ENCODE measurements around the gene PRSS12. TPM values are rescaled to one million over a fixed set of nuclear protein-coding genes. Genes with fewer than 3 reads are reported as not detected.
A peak's percentile ranks its signal among the peaks of the same experiment; 100 is the strongest.

The PRSS12 gene
- total and polyA plus RNA-seq, 2 experiments from 2014 or later = 5.5 to 12.9 TPM

GRCh38 chr4:118281611-118282442, 71.0 kb downstream of the PRSS12 start:
- Mint-ChIP-seq H3K27me3 (ENCODE audit: insufficient read depth, low read depth, poor library complexity) (peaks cover 14% of the 10 kb centered on the region), H3K36me3 (ENCODE audit: low read depth) (peaks cover 38% of the 10 kb centered on the region), H3K4me1 (peaks cover 18% of the 10 kb centered on the region), H3K9me3 (peaks cover 3% of the 10 kb centered on the region; the same call in 2 of the 3 replicates), H3K27ac (peak overlapping the region; percentile 89), H3K4me3 (peak overlapping the region; percentile 33)
- peaks cover 23% of the 10 kb centered on the region for H3F3A ChIP-seq (replicated peaks; ENCODE audit: low read depth)
- no peaks in the 10 kb centered on the region for H3K9me2 ChIP-seq (ENCODE audit: insufficient read depth)
- H3K4me1 ChIP-seq (ENCODE audit: insufficient read depth) = peaks cover 23% of the 10 kb centered on the region
- H2AFZ ChIP-seq = no peak overlapping the region
- peak; percentile 65 for TF ChIP-seq POLR2AphosphoS5 (IDR thresholded peaks at IDR 0.05; ENCODE audit: low read depth)
- TF ChIP-seq, protein P1, sequence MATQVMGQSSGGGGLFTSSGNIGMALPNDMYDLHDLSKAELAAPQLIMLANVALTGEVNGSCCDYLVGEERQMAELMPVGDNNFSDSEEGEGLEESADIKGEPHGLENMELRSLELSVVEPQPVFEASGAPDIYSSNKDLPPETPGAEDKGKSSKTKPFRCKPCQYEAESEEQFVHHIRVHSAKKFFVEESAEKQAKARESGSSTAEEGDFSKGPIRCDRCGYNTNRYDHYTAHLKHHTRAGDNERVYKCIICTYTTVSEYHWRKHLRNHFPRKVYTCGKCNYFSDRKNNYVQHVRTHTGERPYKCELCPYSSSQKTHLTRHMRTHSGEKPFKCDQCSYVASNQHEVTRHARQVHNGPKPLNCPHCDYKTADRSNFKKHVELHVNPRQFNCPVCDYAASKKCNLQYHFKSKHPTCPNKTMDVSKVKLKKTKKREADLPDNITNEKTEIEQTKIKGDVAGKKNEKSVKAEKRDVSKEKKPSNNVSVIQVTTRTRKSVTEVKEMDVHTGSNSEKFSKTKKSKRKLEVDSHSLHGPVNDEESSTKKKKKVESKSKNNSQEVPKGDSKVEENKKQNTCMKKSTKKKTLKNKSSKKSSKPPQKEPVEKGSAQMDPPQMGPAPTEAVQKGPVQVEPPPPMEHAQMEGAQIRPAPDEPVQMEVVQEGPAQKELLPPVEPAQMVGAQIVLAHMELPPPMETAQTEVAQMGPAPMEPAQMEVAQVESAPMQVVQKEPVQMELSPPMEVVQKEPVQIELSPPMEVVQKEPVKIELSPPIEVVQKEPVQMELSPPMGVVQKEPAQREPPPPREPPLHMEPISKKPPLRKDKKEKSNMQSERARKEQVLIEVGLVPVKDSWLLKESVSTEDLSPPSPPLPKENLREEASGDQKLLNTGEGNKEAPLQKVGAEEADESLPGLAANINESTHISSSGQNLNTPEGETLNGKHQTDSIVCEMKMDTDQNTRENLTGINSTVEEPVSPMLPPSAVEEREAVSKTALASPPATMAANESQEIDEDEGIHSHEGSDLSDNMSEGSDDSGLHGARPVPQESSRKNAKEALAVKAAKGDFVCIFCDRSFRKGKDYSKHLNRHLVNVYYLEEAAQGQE (IDR thresholded peaks at IDR 0.05; ENCODE audit: unreplicated experiment) = no peak
- peak; percentile 29 for ATAC-seq
- H3K27ac ChIP-seq (ENCODE audit: low read depth) = peak overlapping the region; percentile 68
- no peak overlapping the region for H3K4me2 ChIP-seq
- H3K4me3 ChIP-seq = no peak overlapping the region
- H3K27me3 ChIP-seq (ENCODE audit: insufficient read depth) = no peaks in the 10 kb centered on the region
- no peak for DNase-seq (ENCODE audit: low spot score)
- peaks cover 5% of the 10 kb centered on the region; the same call in 1 of the 2 replicates for H4K20me1 ChIP-seq (replicated peaks; ENCODE audit: insufficient read depth)
- peaks cover 15% of the 10 kb centered on the region; the same call in 1 of the 2 replicates for H3K36me3 ChIP-seq (ENCODE audit: insufficient read depth)
- H3K79me2 ChIP-seq (replicated peaks; ENCODE audit: insufficient read depth) = peaks cover 15% of the 10 kb centered on the region

DNA sequence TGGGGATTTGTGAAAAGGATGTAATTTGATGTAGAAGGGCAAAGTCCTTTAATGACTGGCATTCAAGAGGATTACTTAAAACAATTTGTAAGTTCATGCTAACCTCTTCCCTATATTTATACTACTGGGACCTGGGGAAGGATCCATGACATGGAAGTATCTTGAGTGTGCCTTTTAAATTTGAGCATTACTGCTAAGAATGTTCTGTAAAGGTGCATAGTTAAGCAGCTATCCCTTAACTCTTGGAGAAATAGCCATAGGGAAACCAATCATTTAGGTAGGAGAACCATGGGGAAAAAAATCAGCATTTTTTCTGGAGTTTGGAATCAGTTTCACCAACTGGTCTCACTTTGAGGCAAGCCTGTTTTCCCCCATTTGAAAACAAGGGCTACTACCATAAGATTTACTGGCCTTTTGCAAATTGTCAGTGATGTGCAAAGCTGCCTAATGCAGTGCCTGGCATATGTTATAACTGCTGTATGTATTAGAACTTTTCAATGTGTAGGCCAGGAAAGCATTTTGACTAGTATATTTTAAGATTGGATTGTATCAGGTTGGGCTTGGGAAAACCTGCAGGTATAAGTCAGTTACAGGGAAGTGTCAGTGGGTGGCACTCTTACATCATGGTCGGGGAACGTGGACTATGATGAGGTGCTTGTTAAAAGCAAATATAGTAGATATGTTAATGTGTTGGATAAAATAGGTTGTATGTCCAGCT, 72.1 kb downstream of the PRSS12 start:
- Histone ChIP-seq H3K36me3 (ENCODE audit: insufficient read depth) (peaks cover 15% of the 10 kb centered on the region; the same call in 1 of the 2 replicates), H3F3A (replicated peaks; ENCODE audit: low read depth) (peaks cover 23% of the 10 kb centered on the region), H2AFZ (no peak overlapping the region), H3K4me3 (peak overlapping the region; percentile 95), H3K4me2 (peak overlapping the region; percentile 96), H3K79me2 (replicated peaks; ENCODE audit: insufficient read depth) (peaks cover 15% of the 10 kb centered on the region), H3K4me1 (ENCODE audit: insufficient read depth) (peaks cover 23% of the 10 kb centered on the region), H3K27ac (ENCODE audit: low read depth) (peak overlapping the region; percentile 93), H3K9me2 (ENCODE audit: insufficient read depth) (no peaks in the 10 kb centered on the region), H3K27me3 (ENCODE audit: insufficient read depth) (no peaks in the 10 kb centered on the region), H4K20me1 (replicated peaks; ENCODE audit: insufficient read depth) (peaks cover 5% of the 10 kb centered on the region; the same call in 1 of the 2 replicates)
- TF ChIP-seq CREB1 (CRISPR knock-in tag; IDR thresholded peaks at IDR 0.05; ENCODE audit: low read depth) (0 out of 2 replicates have a peak, but pooled peaks have one; percentile 19), EZH2phosphoT487 (IDR thresholded peaks at IDR 0.05; ENCODE audit: unreplicated experiment) (no peak), POLR2AphosphoS5 (IDR thresholded peaks at IDR 0.05; ENCODE audit: low read depth) (peak; percentile 65), NANOG (IDR thresholded peaks at IDR 0.05; ENCODE audit: borderline replicate concordance) (no peak), EZH2 (IDR thresholded peaks at IDR 0.05; ENCODE audit: low read depth, unreplicated experiment) (no peak), ZNF331 (CRISPR knock-in tag; IDR thresholded peaks at IDR 0.05; ENCODE audit: low read depth) (no peak), ZNF114 (CRISPR knock-in tag; IDR thresholded peaks at IDR 0.05) (no peak)
- TF ChIP-seq, protein P2, sequence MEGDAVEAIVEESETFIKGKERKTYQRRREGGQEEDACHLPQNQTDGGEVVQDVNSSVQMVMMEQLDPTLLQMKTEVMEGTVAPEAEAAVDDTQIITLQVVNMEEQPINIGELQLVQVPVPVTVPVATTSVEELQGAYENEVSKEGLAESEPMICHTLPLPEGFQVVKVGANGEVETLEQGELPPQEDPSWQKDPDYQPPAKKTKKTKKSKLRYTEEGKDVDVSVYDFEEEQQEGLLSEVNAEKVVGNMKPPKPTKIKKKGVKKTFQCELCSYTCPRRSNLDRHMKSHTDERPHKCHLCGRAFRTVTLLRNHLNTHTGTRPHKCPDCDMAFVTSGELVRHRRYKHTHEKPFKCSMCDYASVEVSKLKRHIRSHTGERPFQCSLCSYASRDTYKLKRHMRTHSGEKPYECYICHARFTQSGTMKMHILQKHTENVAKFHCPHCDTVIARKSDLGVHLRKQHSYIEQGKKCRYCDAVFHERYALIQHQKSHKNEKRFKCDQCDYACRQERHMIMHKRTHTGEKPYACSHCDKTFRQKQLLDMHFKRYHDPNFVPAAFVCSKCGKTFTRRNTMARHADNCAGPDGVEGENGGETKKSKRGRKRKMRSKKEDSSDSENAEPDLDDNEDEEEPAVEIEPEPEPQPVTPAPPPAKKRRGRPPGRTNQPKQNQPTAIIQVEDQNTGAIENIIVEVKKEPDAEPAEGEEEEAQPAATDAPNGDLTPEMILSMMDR (conservative IDR thresholded peaks at IDR 0.05; ENCODE audit: low read depth in 2 of 2) = peak; percentile 80 to 82
- ATAC-seq (peak; percentile 28), DNase-seq (ENCODE audit: low spot score) (peak; percentile 80)
- Mint-ChIP-seq H3K9me3 (peaks cover 3% of the 10 kb centered on the region; the same call in 2 of the 3 replicates), H3K36me3 (ENCODE audit: low read depth) (peaks cover 38% of the 10 kb centered on the region), H3K27me3 (ENCODE audit: insufficient read depth, low read depth, poor library complexity) (peaks cover 14% of the 10 kb centered on the region), H3K27ac (peak overlapping the region; percentile 89), H3K4me1 (peaks cover 18% of the 10 kb centered on the region), H3K4me3 (peak overlapping the region; percentile 91)

Data from GM23338 (cell line).